ENCODE data around the gene RNF223. TPM values are rescaled to one million over a fixed set of nuclear protein-coding genes. Genes with fewer than 3 reads are reported as not detected.

The RNF223 gene
- total and polyA plus RNA-seq, 2 of the 13 experiments (the other 11 are each of a cell fraction or from before 2014, with no cell fraction given) = 0.03 TPM; not detected in 1

DNA sequence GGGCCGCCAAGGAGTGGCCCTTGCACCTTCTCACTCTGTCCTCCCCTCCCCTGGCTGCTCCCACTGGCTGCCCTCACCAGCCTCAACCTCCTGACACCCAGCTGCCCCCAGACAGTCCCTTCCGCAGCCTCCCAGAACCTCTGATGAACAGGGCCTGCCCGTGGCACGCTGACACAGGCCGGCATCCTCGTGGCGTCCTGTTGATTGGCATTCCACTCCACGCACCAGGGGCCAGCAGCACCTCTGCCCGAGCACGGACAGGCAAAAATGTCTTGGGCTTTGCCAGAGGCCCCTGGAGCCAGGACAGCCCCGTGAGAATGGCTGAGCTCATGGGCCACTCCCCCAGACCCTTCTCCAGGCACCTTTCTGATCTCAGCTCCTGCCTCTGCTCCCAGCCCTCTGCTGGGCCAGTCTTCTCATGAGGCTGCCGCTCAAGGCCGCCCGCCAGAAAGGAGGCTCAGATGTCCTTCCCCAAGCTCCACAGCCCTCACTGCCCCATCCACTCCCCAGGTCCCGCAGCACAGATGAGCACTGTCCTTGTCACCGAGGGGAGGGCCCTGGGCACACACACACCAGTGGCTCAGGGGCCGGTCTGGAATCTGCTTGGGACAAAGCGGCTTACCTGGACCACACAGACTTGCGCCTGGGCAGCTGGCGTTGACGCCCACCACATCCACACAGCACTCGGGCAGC, 15.8 kb upstream of the RNF223 start:
- Histone ChIP-seq H3K27ac (ENCODE audit: extremely low read length, insufficient read depth, low read length) (no peak overlapping the region), H2AFZ (ENCODE audit: low read length) (no peak overlapping the region), H3K79me2 (ENCODE audit: insufficient read depth, low read length) (no peaks in the 10 kb centered on the region), H3K27me3 (ENCODE audit: control insufficient read depth in 1 of 2, insufficient read depth in 2 of 2, low read length in 2 of 2) (no peaks in the 10 kb centered on the region), H3K4me2 (ENCODE audit: low read depth, low read length) (no peak overlapping the region), H3K36me3 (replicated peaks in 1 of 2; ENCODE audit: control insufficient read depth in 1 of 2, insufficient read depth in 2 of 2, low read length in 2 of 2) (no peaks in the 10 kb centered on the region), H4K20me1 (ENCODE audit: insufficient read depth, low read length) (no peaks in the 10 kb centered on the region), H3K9ac (ENCODE audit: insufficient read depth, low read depth, low read length) (no peak overlapping the region), H3K4me1 (ENCODE audit: insufficient read depth, low read length) (no peaks in the 10 kb centered on the region), H3K9me3 (ENCODE audit: low read length) (no peaks in the 10 kb centered on the region), H3K4me3 (replicated peaks in 1 of 3; ENCODE audit: insufficient read depth in 1 of 3, low read depth in 2 of 3, low read length in 3 of 3) (no peak overlapping the region)
- ChIA-PET POLR2A (no interaction called here), CTCF (ENCODE audit: low intra/inter-chr PET ratio, low total read pairs) (no interaction called here)
- in situ Hi-C loops (cut with HindIII; ENCODE audit: extremely low pct_ligation_motif_present, low pct_unique_long_range_greater_than_20kb) (no loop called here), intact Hi-C loops (cut with micrococcal nuclease; ENCODE audit: unreplicated experiment) (no loop called here)
- ATAC-seq = no peak
- no peak for FAIRE-seq
- no TSS peak for BruUV-seq (replicated peaks)
- 90% methylated on average over 4 of the region's 22 CpGs for WGBS (ENCODE audit: low lambda C conversion rate)
- TF ChIP-seq, protein P1, sequence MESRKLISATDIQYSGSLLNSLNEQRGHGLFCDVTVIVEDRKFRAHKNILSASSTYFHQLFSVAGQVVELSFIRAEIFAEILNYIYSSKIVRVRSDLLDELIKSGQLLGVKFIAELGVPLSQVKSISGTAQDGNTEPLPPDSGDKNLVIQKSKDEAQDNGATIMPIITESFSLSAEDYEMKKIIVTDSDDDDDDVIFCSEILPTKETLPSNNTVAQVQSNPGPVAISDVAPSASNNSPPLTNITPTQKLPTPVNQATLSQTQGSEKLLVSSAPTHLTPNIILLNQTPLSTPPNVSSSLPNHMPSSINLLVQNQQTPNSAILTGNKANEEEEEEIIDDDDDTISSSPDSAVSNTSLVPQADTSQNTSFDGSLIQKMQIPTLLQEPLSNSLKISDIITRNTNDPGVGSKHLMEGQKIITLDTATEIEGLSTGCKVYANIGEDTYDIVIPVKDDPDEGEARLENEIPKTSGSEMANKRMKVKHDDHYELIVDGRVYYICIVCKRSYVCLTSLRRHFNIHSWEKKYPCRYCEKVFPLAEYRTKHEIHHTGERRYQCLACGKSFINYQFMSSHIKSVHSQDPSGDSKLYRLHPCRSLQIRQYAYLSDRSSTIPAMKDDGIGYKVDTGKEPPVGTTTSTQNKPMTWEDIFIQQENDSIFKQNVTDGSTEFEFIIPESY (CRISPR knock-in tag; IDR thresholded peaks at IDR 0.05) = peak; percentile 72
- TF ChIP-seq ZNF609 (CRISPR knock-in tag; IDR thresholded peaks at IDR 0.05; ENCODE audit: borderline replicate concordance) = no peak
- DNase-seq (ENCODE audit: low spot score) = no peak

All from HepG2 (cell line).